Common myeloid progenitor, CD34-positive (primary cell): ENCODE measurements around the gene NAMPT.

ENCODE experiments used
- CTCF ChIA-PET: fragments of 350-600 bp; sonication (Branson Sonifier 250); formaldehyde crosslinking; loops from one replicate; lab custom pipeline; 2021; ENCODE audit warnings: antibody characterized with exemption; lab: Charles Lee
- POLR2A ChIA-PET: fragments of 350-600 bp; sonication (Branson Sonifier 250); formaldehyde crosslinking; loops from one replicate; lab custom pipeline; 2021; ENCODE audit warnings: antibody characterized with exemption; lab: Charles Lee
- DNase-seq, 3 donors: peaks; one replicate each; pipeline versions ENCODE4 v3.0.0 to v3.0.0-alpha.2; 2013
- H3K27ac ChIP-seq, 2 experiments: 1 replicate in 1 of 2; 2 replicates in 1 of 2; pipeline ENCODE4 v1.7.0; 2013; ENCODE audit warnings: inconsistent platforms in 2 of 2, low read length in 2 of 2, mild to moderate bottlenecking in 2 of 2, low read depth in 1 of 2, moderate library complexity in 1 of 2; ENCODE audit not compliant: severe bottlenecking in 2 of 2, insufficient read depth in 1 of 2, poor library complexity in 1 of 2
- H3K27me3 ChIP-seq, 5 experiments: replicated peaks in 2 of 5; 1 replicate in 3 of 5; 2 replicates in 2 of 5; pipeline versions ENCODE4 v1.6.1 to v1.7.0; 2013; ENCODE audit warnings: low read length in 4 of 5, mild to moderate bottlenecking in 2 of 5, moderate library complexity in 2 of 5, inconsistent platforms in 1 of 5; ENCODE audit not compliant: insufficient read depth in 5 of 5, control insufficient read depth in 4 of 5
- H3K36me3 ChIP-seq, 4 experiments: 1 replicate in 2 of 4; 2 replicates in 2 of 4; pipeline versions ENCODE4 v1.6.1 to v1.7.0; 2013; ENCODE audit warnings: low read length in 3 of 4, control low read depth in 1 of 4, mild to moderate bottlenecking in 1 of 4; ENCODE audit not compliant: control insufficient read depth in 4 of 4, insufficient read depth in 4 of 4
- H3K4me1 ChIP-seq, 4 experiments: 1 replicate in 3 of 4; 2 replicates in 1 of 4; pipeline versions ENCODE4 v1.6.1 to v1.7.1; 2013; ENCODE audit warnings: low read length in 3 of 4, mild to moderate bottlenecking in 3 of 4, control low read depth in 1 of 4, inconsistent platforms in 1 of 4, moderate library complexity in 1 of 4; ENCODE audit not compliant: control insufficient read depth in 4 of 4, insufficient read depth in 4 of 4; ENCODE audit errors: control extremely low read depth in 1 of 4
- H3K4me3 ChIP-seq, 7 experiments: 1 replicate in 4 of 7; 2 replicates in 3 of 7; pipeline versions ENCODE4 v1.5.1 to v1.7.0; 2013; ENCODE audit warnings: mild to moderate bottlenecking in 7 of 7, low read length in 6 of 7, moderate library complexity in 6 of 7, inconsistent platforms in 2 of 7, low read depth in 2 of 7, control low read depth in 1 of 7; ENCODE audit not compliant: insufficient read depth in 4 of 7, control insufficient read depth in 1 of 7; ENCODE audit errors: extremely low read depth in 1 of 7
- H3K9me3 ChIP-seq, 5 experiments: 1 replicate in 4 of 5; 2 replicates in 1 of 5; pipeline versions ENCODE4 v1.6.1 to v1.7.1; 2013; ENCODE audit warnings: low read length in 4 of 5, mild to moderate bottlenecking in 2 of 5, inconsistent platforms in 1 of 5, low read depth in 1 of 5, moderate library complexity in 1 of 5; ENCODE audit not compliant: control insufficient read depth in 4 of 5, insufficient read depth in 2 of 5; ENCODE audit errors: control extremely low read depth in 1 of 5
- WGBS: methylation state at CpG from one replicate; pipeline ENCODE4 v1.1.5; 2013; ENCODE audit not compliant: insufficient coverage; 5-methylcytosine and 5-hydroxymethylcytosine counted together

Gene NAMPT

DNA sequence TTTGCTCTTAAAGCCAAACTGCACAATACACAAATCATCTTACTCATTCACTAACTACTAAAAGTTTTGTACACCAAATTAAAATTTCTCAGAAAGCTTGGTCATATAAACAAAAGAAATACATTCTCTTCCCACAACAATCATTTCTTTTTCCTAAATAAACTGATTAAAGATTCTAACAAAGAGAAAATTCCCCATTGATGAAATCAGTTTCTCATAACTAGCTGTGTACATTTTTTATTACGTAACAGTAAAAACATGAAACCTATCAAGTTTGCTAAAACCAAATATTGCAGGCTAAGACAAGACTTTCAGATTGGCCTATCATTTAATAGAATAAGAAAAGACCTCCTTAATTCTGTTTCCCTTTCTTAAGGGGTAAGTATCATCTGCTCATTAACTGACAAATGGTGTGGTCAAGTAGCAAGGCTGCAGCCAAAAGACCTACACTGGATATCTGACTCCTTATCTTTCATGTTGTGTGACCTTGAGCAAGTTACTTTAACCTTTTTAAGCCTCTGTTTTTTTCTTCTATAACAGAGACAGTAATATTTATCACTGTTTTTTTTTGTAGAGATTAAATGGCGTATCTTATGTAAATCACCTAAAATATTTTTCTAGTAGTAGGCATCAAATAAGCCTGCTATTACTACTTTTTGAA, 22.4 kb downstream of the NAMPT start:
- Histone ChIP-seq H3K4me1 (no peaks in the 10 kb centered on the region), H3K9me3 (no peaks in the 10 kb centered on the region), H3K27ac (no peak overlapping the region), H3K27me3 (no peaks in the 10 kb centered on the region), H3K4me3 (no peak overlapping the region), H3K36me3 (peaks cover 9 to 62% (median 36%) of the 10 kb centered on the region in 4 experiments)
- no CpG with 5 or more reads among the region's 2 CpGs for WGBS
- ChIA-PET CTCF (interaction anchor here (1.8 kb wide), 1 partner anchor 199 kb away, joined by 4 read pairs; no protein-coding TSS in a partner anchor), POLR2A (no interaction called here)
- DNase-seq, result no peak

DNA sequence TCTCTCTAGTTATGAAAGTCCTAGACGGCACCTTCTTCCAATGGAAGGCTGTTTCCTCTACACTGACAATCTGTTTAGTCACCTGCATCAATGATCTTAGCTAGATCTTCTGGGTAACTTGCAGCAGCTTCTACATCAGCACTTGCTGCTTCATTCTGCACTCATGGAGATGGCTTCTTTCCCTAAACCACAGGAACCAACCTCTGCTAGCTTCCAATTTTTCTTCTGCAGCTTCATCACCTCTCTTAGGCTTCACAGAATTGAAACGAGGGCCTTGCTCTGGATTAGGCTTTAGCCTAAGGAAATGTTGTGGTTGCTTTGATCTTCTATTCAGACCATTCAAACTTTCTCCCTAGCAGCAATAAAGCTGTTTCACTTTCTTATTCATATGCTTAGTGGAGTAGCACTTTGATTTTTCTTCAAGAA, 24.6 kb downstream of the NAMPT start:
- Histone ChIP-seq H3K4me3 (no peak overlapping the region), H3K9me3 (no peaks in the 10 kb centered on the region), H3K27me3 (no peaks in the 10 kb centered on the region), H3K4me1 (no peaks in the 10 kb centered on the region), H3K27ac (no peak overlapping the region), H3K36me3 (peaks cover 7 to 53% (median 30%) of the 10 kb centered on the region in 4 experiments)
- 100% methylated on average over 1 of the region's 2 CpGs for WGBS
- CTCF ChIA-PET, result no interaction called here
- DNase-seq, result no peak
- POLR2A ChIA-PET, result interaction anchor here (0.6 to 1.2 kb wide), 2 partner anchors 25 to 532 kb away, joined by 3 to 4 read pairs; partner anchors contain the start of gene NAMPT

DNA sequence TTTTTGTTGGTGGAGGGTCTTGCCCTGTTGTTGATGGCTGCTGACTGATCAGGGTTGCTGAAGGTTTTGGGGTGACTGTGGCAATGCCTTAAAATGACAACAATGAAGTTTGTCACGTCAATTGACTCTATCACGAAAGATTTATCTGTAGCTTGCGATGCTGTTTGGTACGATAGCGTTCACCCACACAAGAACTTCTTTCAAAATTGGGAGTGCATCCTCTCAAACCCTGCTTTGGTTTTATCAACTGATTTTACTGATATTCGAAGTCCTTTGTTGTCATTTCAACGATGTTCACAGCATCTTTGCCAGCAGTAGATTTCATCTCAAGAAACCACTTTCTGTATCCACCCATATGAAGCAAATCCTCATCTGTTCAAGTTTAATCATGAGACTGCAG, 26.0 kb downstream of the NAMPT start:
- no peaks in the 10 kb centered on the region for H3K27me3 ChIP-seq
- CTCF ChIA-PET, result no interaction called here
- no peaks in the 10 kb centered on the region for H3K9me3 ChIP-seq
- H3K36me3 ChIP-seq, result peaks cover 7 to 54% (median 27%) of the 10 kb centered on the region in 4 experiments
- POLR2A ChIA-PET, result no interaction called here
- H3K4me3 ChIP-seq, result no peak overlapping the region
- H3K4me1 ChIP-seq, result no peaks in the 10 kb centered on the region
- H3K27ac ChIP-seq, result no peak overlapping the region
- DNase-seq, result no peak
- WGBS, result 83% methylated on average over 7 of the region's 7 CpGs

DNA sequence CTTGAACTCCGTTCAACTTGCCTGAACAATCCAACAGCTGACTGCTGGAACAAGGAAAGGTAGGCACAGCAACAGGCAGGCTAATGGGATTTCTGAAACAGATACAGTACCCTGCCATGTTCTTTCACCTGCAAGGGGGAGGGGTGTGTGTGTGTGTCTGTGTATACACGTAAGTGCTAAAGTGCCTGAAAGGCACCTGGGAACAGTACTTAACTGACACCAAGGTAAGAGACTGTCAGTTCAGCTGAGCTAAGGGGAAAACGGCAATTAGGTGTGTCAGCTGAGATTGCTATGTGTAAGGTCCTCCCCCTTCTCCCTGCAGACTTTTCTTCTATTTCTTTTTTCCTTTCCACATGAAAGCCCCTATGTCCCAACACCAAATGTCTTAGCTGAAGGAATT, 27.0 kb downstream of the NAMPT start:
- no peak for DNase-seq
- Histone ChIP-seq H3K4me1 (no peaks in the 10 kb centered on the region), H3K9me3 (no peaks in the 10 kb centered on the region), H3K27me3 (no peaks in the 10 kb centered on the region), H3K27ac (no peak overlapping the region), H3K36me3 (peaks cover 7 to 58% (median 31%) of the 10 kb centered on the region in 4 experiments), H3K4me3 (no peak overlapping the region)
- ChIA-PET POLR2A (interaction anchor here (0.6 kb wide), 1 partner anchor 268 kb away, joined by 10 read pairs; no protein-coding TSS in a partner anchor), CTCF (interaction anchor here (0.8 kb wide), 1 partner anchor 9 kb away, joined by 4 read pairs; no protein-coding TSS in a partner anchor)
- 100% methylated on average over 1 of the region's 3 CpGs for WGBS

DNA sequence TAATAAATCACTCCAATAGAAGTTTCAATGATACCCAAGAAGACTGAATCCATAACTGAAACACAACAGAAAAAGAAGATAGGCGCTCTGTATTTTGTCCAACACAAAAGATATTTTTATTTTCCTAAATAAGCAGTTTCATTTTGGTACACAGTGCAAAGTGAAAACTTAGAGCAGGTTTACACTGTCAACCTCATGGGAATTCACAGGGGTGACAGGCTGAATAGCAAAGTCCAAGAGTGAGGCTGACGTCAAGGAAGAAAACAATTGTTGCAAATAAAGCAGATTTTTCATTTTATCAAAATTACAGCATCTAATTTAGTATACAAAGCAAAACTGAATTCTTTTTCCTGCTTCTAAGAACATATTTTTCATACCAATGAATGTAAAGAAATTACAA, 28.6 kb downstream of the NAMPT start:
- ChIA-PET CTCF (no interaction called here), POLR2A (interaction anchor here (0.6 kb wide), 1 partner anchor 29 kb away, joined by 3 read pairs; the partner anchor contains the start of gene NAMPT)
- Histone ChIP-seq H3K27me3 (no peaks in the 10 kb centered on the region), H3K4me1 (no peaks in the 10 kb centered on the region), H3K36me3 (peaks cover 16 to 65% (median 39%) of the 10 kb centered on the region in 4 experiments), H3K27ac (no peak overlapping the region), H3K9me3 (no peaks in the 10 kb centered on the region), H3K4me3 (no peak overlapping the region)
- no peak for DNase-seq
- no CpG with 5 or more reads among the region's 2 CpGs for WGBS

DNA sequence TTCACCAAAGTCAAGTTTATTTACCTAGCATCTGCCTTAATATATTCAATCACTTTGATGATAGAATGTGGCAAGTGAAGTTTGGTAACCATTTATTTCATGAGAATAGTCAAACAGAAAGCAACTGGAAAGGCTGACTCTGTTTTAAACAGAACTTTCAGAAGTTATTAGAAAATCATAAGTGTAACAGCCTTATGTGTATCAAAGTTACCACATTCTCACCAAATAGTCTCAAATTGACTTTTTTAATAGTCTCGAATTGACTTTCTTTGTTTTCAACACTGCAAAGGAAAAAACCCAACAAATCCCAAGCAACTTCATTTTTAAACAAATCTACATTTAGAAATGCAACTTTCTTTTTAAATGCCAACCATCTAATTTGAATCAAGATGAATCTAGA, 29.5 kb downstream of the NAMPT start:
- WGBS, result 100% methylated on average over 1 of the region's 1 CpG
- Histone ChIP-seq H3K27me3 (no peaks in the 10 kb centered on the region), H3K36me3 (peaks cover 14 to 58% (median 37%) of the 10 kb centered on the region in 4 experiments), H3K9me3 (no peaks in the 10 kb centered on the region), H3K27ac (no peak overlapping the region), H3K4me1 (no peaks in the 10 kb centered on the region), H3K4me3 (no peak overlapping the region)
- no peak for DNase-seq
- POLR2A ChIA-PET, result no interaction called here
- CTCF ChIA-PET, result no interaction called here

DNA sequence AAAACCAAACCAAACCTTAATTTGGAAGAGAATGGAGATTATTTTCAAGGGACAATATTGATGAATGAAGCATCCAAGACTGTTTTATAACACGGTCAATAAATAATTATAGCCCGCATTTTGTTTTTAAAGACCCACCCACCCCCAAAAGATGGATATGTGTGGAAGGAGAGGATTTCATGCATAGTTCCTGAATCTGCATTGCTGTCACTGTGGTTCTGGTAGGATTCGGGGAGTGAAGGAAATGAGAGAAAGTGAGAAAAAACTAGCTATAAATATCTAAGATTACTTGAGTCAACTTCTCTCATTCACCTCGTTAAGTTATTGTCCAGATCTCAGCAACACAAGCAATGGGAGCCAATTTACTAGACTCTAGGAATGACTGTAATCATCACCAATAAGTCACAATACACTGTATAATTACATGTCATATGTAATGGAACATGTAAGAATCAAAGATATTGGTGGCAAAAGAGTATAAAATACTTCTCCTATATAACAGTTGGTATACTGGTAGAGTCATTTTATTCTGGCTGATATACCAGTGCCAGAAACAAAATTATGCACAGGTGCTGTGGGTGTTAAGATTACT, 30.2 kb downstream of the NAMPT start:
- H3K27me3 ChIP-seq, result no peaks in the 10 kb centered on the region
- ChIA-PET CTCF (no interaction called here), POLR2A (no interaction called here)
- no peaks in the 10 kb centered on the region for H3K4me1 ChIP-seq
- peaks cover 0 to under 1% (median 0%) of the 10 kb centered on the region in 5 experiments for H3K9me3 ChIP-seq
- no peak overlapping the region for H3K27ac ChIP-seq
- no peak overlapping the region for H3K4me3 ChIP-seq
- peaks cover 14 to 53% (median 33%) of the 10 kb centered on the region in 4 experiments for H3K36me3 ChIP-seq
- no peak for DNase-seq
- no CpG with 5 or more reads among the region's 4 CpGs for WGBS
